HG02885 (cell line): ENCODE results near the gene KRTAP19-4.
"Not testable (repeated sequence)": the region's sequence is repeated elsewhere in the genome, so short reads cannot be mapped to it uniquely, and the experiment has no call there.

Experiments used
- ATAC-seq: cut with Tn5 transposase; IDR thresholded peaks from one replicate; pipeline ENCODE4 v1.9.1; 2021; ENCODE audit warnings: mild to moderate bottlenecking; ENCODE audit not compliant: unreplicated experiment, poor library complexity

KRTAP19-4 gene, protein sequence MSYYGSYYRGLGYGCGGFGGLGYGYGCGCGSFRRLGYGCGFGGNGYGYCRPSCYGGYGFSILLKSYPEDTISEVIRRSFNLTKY

DNA sequence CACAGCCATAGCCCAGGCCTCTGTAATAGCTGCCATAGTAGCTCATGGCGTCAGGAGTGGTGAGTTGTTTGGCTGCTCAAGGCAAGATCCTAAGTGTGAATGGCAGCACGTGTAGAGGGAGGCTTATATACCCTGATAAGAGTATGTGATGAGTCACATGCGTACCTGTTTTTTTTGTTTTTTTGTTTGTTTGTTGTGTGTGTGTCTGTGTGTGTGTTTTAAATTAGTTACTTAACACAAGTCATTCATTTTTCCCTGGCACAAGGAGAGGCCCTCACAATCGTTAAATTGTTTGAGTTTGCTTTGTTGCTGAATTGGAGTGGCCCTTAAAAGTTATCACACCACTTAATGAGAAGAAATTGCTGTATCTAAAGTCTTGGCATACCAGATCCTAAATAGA is at the start of gene KRTAP19-4:
TSS of gene KRTAP19-4 (minus strand) at position 101 of the 400 bp plus-strand sequence. CDS start at position 46, 55 bp downstream.
- ATAC-seq: no peak

DNA sequence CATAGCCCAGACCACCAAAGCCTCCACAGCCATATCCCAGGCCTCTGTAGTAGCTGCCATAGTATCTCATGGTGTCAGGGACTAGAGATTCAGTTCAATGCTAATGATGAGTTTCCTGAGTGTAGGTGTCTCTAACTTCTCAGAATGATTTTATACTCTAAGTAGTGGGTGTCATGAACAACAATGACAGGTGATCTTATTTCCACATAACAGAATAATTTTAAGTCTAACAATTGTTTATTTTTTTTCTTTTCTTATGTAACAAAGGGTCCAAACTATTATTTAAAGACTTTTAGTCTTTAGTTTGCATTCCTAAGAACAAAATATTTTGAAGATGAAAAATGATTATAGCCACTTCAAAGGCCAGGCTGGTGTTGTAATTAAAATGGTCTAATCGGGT is 44.8 kb upstream of the KRTAP19-4 start, which contains the start of gene KRTAP19-6:
TSS of gene KRTAP19-6 (minus strand) at position 101 of the 400 bp plus-strand sequence. CDS start at position 70, 31 bp downstream.
- no peak for ATAC-seq

DNA sequence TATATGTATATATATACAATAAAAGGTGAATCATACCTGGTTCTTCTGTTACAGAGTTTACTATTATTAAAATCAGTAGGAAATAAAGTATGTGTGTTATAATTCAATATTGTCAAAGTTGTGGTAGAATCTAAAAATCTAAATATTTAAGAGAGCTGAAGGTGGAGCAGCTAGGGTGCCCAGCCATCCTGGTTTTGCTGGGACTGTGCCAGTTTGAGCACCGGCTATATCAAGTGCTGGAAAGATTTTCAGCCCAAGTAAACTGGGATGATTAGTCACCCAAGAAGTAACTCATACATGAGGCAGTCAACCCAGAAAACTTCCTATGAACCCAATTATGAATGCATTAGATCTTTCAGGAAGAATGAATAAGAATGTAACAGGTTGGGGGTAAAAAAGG is 21.9 kb upstream of the KRTAP19-4 start:
- ATAC-seq: no peak

DNA sequence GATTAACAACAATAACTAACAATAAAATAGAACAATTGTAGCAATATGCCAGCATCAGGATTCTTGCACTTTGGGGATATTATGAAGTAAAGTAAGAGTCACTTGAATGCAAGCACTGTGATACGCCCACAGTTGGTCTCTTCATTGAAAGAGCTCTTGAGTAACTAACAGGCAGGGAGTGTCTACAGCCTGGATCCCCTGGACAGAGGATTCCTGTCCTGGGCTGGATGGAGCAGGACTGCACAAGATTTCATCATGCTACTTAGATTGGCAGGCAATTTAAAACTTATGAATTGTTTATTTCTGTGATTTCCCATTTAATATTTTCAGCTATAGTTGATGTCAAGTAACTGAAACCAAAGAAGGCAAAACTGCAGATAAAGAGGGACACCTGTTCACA is 18.7 kb upstream of the KRTAP19-4 start:
- ATAC-seq: no peak

DNA sequence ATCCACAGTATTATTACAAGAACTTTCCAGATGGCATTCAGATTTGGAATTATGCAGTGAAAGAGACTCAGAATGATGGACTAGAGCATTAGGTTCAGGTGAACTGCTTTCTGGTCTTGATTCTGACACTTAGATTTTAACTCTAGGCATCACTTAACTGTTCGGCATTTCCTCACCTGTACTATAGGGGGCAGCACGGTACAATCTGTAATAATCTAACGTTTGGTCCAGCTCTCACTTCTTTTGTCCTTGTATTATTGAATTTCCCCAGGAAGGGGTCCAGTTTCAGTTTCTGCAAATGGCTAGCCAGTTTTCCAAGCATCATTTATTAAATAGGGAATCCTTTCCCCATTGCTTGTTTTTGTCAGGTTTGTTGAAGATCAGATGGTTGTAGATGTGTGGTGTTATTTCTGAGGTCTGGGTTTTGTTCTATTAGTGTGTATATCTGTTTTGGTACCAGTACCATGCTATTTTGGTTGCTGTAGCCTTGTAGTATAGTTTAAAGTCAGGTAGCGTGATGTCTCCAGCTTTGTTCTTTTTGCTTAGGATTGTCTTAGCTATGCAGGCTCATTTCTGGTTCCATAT is 8.7 kb upstream of the KRTAP19-4 start:
- not testable (repeated sequence) for ATAC-seq

DNA sequence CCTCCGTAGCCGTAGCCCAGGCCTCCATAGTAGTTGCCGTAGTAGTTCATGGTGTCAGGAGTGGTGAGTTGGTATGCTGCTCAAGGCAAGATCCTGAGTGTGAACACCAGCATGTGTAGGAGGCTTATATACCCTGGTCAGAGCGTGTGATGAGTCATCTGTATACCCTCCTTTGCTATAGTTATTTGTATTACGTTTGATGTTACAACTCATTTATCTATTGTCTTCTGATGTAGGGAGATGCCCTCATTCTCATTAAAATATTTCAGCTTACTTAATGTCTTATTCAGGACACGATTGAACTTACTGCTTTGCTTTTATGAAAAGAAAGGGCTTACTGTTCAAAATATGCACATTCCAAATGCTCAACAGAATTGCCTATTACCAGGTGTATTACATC is 5.1 kb upstream of the KRTAP19-4 start, which contains the start of gene KRTAP19-5:
TSS of gene KRTAP19-5 (minus strand) at position 101 of the 400 bp plus-strand sequence. CDS start at position 50, 51 bp downstream.
- ATAC-seq: no peak

DNA sequence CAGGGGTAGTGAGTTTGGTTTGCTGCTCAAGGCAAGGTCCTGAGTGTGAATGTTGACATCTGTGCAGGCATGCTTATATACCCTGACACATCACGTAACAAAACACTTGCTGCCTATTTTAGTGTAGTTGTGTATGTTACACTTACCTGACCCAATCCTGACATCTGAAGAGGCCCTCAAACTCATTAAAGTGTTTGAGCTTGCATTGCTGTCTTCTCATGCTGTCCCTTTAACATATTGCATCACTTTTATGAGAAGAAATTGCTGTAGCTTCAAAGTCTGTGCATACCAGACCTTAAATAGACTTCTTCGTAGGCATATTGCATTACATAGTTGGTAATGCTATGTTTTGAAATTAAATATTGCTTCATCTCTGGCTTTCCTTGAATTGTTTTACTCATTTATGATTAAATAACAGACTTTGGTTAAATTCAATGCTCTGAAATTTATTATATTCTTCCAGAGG is 5.0 kb downstream of the KRTAP19-4 start, which contains the start of gene KRTAP19-3:
TSS of gene KRTAP19-3 (minus strand) at position 51 of the 466 bp plus-strand sequence. CDS start 56 bp downstream, outside the sequence.
- ATAC-seq: no peak

DNA sequence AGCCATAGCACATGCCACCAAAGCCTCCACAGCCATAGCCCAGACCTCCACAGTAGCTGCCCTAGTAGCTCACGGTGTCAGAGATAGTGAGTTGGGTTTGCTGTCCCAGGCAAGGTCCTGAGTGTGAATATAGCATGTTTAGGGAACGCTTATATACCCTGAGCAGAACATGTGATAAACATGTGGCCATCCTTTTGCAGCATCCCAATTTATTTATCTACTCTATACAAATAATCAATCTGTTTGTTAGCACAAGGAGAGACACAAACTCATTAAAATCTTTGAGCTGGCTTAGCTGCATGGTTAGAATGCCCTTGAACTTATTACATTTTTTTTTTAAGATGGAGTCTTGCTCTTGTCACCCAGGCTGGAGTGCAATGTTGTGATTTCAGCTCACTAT is 9.6 kb downstream of the KRTAP19-4 start, which contains the start of gene KRTAP19-2:
TSS of gene KRTAP19-2 (minus strand) at position 101 of the 400 bp plus-strand sequence. CDS start at position 13, 88 bp downstream.
- no peak for ATAC-seq

DNA sequence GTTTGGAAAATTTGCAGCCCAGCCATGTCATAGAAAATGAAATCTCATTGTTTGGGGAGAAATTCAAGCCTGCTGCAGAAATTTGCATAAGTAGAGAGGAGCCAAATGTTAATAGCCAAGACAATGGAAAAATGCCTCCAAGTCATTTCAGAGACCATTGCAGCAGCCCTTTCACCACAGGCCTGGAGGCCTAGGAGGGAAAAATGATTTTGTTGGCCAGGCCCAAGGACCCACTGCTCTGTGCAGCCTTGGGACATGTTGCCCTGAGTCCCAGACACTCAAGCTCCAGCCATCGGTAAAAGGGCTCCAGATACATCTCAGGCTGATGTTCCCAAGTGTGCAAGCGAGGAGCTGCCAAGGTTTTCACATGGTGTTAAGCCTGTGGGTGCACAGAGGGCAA is 10.8 kb downstream of the KRTAP19-4 start:
- ATAC-seq: no peak

DNA sequence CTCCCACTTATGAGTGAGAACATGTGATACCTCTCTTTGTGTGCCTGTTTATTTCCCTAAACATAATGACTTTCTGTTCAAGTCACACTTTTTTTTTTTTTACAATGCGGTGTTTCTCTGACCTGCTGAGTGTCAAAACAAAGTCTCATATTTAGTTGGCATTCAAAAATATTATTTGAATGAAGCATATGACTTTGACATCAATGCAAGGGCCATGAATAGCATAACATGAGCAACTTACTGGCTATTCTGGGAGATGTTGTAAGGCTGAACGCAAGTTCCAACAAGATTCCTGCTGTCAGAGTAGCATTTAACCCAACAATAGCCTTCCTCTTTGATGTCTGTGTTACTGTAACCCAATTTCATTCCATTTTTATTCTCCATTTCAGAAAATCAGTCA is 14.8 kb downstream of the KRTAP19-4 start:
- ATAC-seq: no peak

DNA sequence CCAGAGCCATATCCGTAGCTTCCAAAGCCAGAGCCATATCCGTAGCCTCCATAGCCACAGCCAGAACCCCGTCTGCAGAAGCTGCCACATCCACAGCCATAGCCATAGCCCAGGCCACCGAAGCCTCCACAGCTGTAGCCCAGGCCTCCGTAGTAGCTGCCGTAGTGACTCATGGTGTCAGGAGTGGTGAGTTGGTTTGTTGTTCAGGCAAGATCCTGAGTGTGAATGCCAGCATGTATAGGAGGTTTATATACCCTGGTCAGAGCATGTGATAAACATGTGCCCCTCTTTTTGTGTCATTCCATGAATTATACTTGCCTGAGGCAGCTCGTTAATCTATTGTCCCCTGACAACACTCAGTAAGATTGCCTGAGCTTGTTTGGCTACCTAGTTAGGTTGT is 16.8 kb downstream of the KRTAP19-4 start, which contains the start of gene KRTAP19-1:
TSS of gene KRTAP19-1 (minus strand) at position 223 of the 400 bp plus-strand sequence. CDS start at position 173, 50 bp downstream.
- ATAC-seq: no peak

DNA sequence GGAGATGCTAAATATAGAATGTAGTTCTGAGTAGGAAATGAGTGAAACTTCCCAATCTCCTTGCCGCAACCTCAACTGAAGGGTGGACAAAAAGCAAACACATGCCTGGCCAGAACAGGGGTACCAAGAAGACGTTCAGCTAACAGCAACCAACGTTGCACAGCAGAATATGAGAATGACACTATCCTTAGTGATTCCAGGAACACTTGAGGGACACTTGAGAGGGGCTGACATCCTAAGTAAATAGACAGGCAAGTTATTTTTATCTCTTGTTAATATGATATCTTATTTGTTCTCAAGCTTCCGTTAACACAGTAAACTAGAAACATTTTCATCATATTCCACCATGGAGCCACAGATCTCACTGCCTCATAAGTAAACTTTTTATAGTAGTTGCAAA is 17.7 kb downstream of the KRTAP19-4 start:
- no peak for ATAC-seq

DNA sequence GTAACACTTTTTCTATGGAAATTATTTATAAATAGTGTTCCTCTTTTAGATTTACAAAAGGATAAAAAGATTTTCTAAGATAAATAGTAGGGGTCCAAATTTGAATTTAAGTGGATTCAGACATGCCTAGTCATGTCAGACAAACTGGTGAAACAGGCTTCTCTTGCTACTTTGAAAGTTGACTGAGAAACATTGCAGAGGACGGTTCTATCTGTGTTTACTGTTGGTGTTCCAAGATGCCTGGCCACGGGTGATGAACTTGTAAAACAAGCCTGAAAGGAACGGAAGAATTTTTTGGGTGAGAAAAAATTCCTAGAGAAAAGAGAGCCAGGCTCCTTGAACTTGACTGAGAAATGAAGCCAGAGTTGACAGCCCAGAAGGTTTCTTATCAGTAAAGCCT is 19.0 kb downstream of the KRTAP19-4 start:
- ATAC-seq: no peak

DNA sequence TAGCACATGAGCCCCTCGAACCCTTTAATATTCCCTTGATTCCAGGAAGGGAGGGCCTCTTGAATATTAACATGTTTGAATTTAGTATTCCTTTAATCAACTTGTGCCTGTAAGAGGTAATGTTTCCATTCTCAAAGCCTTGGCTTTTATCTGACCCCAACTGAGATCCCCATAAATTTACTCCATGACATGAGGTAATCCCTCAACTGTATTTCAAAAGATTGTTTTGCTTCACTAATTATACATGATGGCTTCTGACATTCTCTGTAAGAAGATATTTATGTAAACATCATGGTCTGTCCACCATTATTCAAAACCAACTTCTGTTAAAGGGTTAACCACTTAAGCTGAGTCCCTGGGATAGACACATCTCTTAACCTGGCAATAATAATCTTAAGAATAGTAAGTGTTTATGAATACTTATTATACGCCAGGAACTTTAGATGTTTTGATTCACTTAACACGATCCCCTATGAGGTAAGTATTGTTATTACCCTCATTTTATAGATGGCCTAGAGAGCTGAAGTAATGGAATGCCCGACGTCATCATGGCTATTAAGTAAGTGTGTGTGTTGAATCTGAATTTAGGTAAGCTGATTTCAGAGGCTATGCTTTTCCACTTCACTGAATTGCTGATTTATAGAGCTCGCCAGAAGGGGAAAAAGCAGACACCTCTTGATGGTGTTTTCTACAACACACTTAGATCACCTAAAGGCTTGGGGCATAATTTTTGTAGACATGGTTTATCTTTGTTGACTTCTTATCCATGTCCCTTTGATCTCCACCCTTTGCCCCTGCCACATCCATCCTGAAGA is 27.9 kb downstream of the KRTAP19-4 start:
- ATAC-seq: no peak

DNA sequence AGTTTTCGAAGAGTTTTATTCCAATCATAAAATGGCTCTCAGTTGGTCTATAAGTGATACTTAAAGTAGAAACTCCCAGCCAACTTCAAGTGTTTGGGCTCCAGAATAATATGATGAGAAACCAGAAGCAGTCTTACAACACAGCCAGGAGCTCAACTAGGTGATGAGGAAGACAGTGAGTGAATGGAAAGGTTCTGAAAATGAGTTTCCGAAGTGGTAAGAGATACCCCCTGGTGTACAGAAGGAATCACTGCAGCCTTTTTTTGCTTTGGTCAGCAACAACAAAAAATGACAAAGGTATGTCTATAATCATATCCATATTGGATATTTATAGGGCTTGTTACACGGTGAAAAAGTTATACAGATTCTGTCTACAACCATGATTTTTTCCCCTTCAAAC is 33.3 kb downstream of the KRTAP19-4 start:
- ATAC-seq: no peak

DNA sequence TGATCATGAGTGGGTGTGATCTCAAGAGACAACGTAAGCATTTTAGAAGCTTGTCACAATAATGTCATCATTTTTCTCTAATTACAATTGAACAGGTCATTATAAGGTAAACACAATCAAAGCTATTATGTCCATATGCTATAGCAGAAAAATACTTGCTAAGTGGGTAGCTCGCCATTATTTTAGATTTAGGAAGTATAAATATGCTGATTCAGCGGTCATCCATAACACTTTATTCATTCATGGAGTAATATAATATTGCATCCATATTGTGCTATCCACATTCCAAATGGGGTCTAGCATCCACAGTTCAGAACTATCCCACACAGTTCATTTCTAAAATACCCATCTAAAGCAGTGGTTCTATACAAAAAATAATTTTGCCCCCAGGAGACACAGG is 48.5 kb downstream of the KRTAP19-4 start:
- ATAC-seq: no peak

DNA sequence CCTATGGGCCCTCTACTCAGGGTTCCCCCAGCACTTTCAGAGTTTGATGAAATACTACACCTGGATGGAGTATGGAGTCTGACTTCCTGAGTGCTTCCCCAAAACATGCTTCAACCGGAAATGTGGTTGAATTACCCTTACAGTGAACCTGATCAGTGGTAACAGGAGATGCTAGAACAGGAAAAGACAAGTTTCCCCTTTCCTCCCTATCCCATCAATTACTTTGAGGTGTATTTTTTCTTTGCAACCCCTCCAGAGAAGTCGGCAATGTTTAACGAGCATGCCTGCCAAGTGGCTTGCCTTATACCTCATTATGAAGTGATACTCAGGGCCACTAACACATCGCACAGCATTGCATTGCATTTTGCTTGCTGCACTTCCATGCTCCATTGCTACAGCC is 49.9 kb downstream of the KRTAP19-4 start:
- ATAC-seq: no peak
